Measurements from ENCODE around the gene LCE1B.
A peak's percentile ranks its signal among the peaks of the same experiment; 100 is the strongest.

Gene LCE1B

GRCh38 chr1:152774875-152775274 lies 36.9 kb upstream of the LCE1B start, which contains the start of gene LCE1F:
Gene LCE1F, plus strand, starts transcription at chr1:152775140. Its CDS starts 1,232 bp downstream, at chr1:152776372.
- no peak within 1 kb of the TSS for H3K27ac ChIP-seq (ENCODE audit: low read depth, low read length)
- H3K4me3 ChIP-seq (ENCODE audit: low read length): no peak within 1 kb of the TSS
- TF ChIP-seq CTCF (IDR thresholded peaks at IDR 0.05; ENCODE audit: low read depth, low read length, poor library complexity, severe bottlenecking) (no peak), EZH2phosphoT487 (IDR thresholded peaks at IDR 0.05; ENCODE audit: borderline replicate concordance, low read length) (no peak)
- no peaks in the 10 kb centered on the region for H3K79me2 ChIP-seq (ENCODE audit: control insufficient read depth, low read length)
- H3K4me2 ChIP-seq (ENCODE audit: low read length): no peak within 1 kb of the TSS
- H3K9me2 ChIP-seq (replicated peaks; ENCODE audit: control insufficient read depth, low read length): no peaks in the 10 kb centered on the region
- H3K36me3 ChIP-seq (ENCODE audit: control insufficient read depth, low read length): no peaks in the 10 kb centered on the region
- no peaks in the 10 kb centered on the region for H3K9me3 ChIP-seq (ENCODE audit: control insufficient read depth, insufficient read depth, low read length)
- H4K20me1 ChIP-seq (ENCODE audit: control insufficient read depth, insufficient read depth, low read depth, low read length): no peaks in the 10 kb centered on the region
- no peaks in the 10 kb centered on the region for H3K4me1 ChIP-seq (ENCODE audit: control insufficient read depth, low read length)
- no peaks in the 10 kb centered on the region for H3F3A ChIP-seq (ENCODE audit: control insufficient read depth, insufficient read depth)
- H3K27me3 ChIP-seq (ENCODE audit: control insufficient read depth, low read length): no peaks in the 10 kb centered on the region

DNA sequence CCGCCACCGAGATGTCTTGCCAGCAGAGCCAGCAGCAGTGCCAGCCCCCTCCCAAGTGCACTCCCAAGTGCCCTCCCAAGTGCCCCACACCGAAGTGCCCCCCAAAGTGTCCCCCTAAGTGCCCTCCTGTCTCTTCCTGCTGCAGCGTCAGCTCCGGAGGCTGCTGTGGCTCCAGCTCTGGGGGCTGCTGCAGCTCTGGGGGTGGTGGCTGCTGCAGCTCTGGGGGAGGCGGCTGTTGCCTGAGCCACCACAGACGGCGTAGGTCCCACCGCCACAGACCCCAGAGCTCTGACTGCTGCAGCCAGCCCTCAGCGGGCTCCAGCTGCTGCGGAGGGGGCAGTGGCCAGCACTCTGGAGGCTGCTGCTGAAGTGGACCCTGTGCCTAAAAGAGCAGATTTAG lies 35.4 kb upstream of the LCE1B start:
- H4K20me1 ChIP-seq (ENCODE audit: control insufficient read depth, insufficient read depth, low read depth, low read length): no peaks in the 10 kb centered on the region
- no peak overlapping the region for H3K27ac ChIP-seq (ENCODE audit: low read depth, low read length)
- no peaks in the 10 kb centered on the region for H3K4me1 ChIP-seq (ENCODE audit: control insufficient read depth, low read length)
- H3K4me3 ChIP-seq (ENCODE audit: low read length): no peak overlapping the region
- no peaks in the 10 kb centered on the region for H3K27me3 ChIP-seq (ENCODE audit: control insufficient read depth, low read length)
- no peaks in the 10 kb centered on the region for H3K9me2 ChIP-seq (replicated peaks; ENCODE audit: control insufficient read depth, low read length)
- H3K36me3 ChIP-seq (ENCODE audit: control insufficient read depth, low read length): no peaks in the 10 kb centered on the region
- no peak for TF ChIP-seq CTCF (IDR thresholded peaks at IDR 0.05; ENCODE audit: low read depth, low read length, poor library complexity, severe bottlenecking)
- TF ChIP-seq EZH2phosphoT487 (IDR thresholded peaks at IDR 0.05; ENCODE audit: borderline replicate concordance, low read length): no peak
- no peaks in the 10 kb centered on the region for H3F3A ChIP-seq (ENCODE audit: control insufficient read depth, insufficient read depth)
- no peak overlapping the region for H3K4me2 ChIP-seq (ENCODE audit: low read length)
- H3K9me3 ChIP-seq (ENCODE audit: control insufficient read depth, insufficient read depth, low read length): no peaks in the 10 kb centered on the region
- no peaks in the 10 kb centered on the region for H3K79me2 ChIP-seq (ENCODE audit: control insufficient read depth, low read length)

DNA sequence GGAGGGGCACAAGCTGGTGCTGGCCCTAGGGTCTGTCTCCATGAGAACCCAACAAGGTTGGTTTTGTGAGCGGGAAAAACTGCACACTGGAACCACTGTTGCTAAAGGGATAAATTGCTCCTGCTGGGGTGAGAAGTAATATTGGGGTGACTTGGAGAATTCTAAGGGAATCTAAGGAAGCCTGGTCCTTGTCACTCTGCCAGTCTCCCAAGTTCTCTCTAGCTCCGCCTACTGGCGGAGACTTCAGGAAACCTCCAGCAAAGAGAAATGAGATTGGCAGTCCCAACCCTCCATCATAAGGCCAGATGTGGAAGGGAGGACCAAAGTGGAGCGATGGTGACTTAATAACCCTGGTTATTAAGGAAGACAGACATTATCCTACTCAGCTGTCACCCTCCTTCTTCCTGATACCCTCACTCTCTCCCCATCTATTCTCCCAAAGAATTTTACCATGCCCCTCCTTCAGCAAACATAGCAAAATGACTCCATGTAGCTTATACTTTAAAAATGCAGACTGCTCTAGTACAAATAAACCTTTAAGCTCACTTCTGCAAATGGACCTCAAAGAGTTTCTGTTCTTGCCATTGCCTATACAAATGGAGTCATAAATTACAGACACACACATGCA lies 34.1 kb upstream of the LCE1B start:
- Histone ChIP-seq H3K9me3 (ENCODE audit: control insufficient read depth, insufficient read depth, low read length) (no peaks in the 10 kb centered on the region), H3K4me2 (ENCODE audit: low read length) (no peak overlapping the region), H3F3A (ENCODE audit: control insufficient read depth, insufficient read depth) (no peaks in the 10 kb centered on the region), H3K4me3 (ENCODE audit: low read length) (no peak overlapping the region), H3K9me2 (replicated peaks; ENCODE audit: control insufficient read depth, low read length) (no peaks in the 10 kb centered on the region), H3K36me3 (ENCODE audit: control insufficient read depth, low read length) (no peaks in the 10 kb centered on the region), H3K27me3 (ENCODE audit: control insufficient read depth, low read length) (no peaks in the 10 kb centered on the region), H4K20me1 (ENCODE audit: control insufficient read depth, insufficient read depth, low read depth, low read length) (no peaks in the 10 kb centered on the region), H3K79me2 (ENCODE audit: control insufficient read depth, low read length) (no peaks in the 10 kb centered on the region), H3K4me1 (ENCODE audit: control insufficient read depth, low read length) (no peaks in the 10 kb centered on the region), H3K27ac (ENCODE audit: low read depth, low read length) (no peak overlapping the region)
- TF ChIP-seq CTCF (IDR thresholded peaks at IDR 0.05; ENCODE audit: low read depth, low read length, poor library complexity, severe bottlenecking): peak; percentile 58
- no peak for TF ChIP-seq EZH2phosphoT487 (IDR thresholded peaks at IDR 0.05; ENCODE audit: borderline replicate concordance, low read length)

All from DOHH2 (cell line).